NCI-H82 (cell line): ENCODE data around the gene LRRC47.

Source experiments
- DNase-seq: peaks from one replicate; lab custom pipeline; 2025; lab: John Stamatoyannopoulos, UW

LRRC47 gene

GRCh38 chr1:3747522-3747848 lies 48.8 kb downstream of the LRRC47 start:
- no peak for DNase-seq

DNA sequence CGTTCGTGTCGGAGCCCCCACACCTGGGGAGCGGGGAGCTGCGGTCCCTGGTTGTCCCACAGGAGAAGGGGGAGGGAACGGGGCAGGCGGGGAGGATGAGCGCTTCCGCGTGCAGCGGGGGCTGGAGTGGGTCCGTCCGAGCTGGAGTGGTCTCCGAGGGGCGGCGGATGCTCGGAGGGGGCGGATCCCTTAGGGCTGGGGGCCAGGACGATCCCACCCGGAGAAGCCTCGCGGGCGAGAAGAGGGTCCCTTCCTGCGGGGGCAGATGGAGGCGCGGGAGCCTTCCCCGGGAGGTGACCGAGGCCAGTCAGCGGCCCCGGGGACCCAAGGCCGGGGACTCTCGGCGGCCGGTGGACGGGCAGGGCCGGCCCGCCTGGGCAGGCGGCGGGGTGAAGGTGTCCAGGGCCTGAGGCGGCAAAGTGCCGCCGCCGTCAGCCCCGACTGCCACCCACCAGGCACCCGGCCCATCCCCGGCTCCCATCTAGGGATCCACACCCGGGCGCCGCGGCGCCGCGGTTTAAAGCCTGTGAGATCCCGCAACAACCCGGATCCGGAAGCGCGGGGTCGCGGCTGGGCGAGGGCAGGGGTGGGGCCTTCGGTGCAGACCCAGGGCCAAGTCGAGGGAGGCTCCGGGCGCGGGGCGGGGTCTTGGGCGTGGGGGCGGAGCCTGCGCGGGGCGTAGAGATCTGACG lies 49.3 kb downstream of the LRRC47 start:
- peak; percentile 92 for DNase-seq

GRCh38 chr1:3746389-3746829 lies 49.9 kb downstream of the LRRC47 start:
- peak; percentile 36 for DNase-seq

DNA sequence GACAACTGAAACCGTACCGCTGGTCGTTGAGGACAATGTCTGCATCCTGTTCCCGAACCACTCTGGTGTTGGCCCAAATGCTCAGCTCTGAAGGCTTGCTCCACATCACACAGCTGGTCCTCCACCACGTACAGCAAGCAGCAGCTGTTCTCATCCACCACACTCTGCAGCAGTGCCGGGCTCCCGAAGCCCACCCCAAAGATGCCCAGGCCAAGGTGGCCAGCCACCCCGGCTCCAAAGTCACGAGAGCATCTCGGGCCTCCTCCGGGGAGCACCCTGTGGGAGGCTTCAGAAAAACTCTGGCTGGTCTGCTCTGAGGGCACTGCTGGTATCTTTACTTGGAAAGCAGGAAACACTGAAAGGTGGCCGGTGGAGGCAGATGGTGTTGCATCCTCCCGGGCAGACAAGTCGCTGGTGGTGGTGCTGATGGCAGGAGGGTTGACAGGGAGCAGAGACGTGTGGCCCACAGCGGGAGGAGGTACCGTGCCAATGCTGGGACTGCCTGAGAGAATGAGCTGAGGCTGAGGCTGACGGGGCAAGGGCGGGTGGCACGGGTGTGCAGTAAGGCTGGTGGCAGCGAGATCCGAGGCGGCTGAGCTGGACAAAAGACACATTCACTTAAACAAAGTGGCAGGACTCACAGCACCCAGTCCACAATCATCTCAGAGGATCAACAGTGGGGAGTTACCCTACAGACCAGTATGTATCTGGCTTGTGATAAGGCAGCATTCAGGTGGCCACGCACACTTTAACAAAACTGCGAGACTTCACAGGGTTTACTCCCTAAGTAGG lies 50.5 kb downstream of the LRRC47 start:
- no peak for DNase-seq

DNA sequence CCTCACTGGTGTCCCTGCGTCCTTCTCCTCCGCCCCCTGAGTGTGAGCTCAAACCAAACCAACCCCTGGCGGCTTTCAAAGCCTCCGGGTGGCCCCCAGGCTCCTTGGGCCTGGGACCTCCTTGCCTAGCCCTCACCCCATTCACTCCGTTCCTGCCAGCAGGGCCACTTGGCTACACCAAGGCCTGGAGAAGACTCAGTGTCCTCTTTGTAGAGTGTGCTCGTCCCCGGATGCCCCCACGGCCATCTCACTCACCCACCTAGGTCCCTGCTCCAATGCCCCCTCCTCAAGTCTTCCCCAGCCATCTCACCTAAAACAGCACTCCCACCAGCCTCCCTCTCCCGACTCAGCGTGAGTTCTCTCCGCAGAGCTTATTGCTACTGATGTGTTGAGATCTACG lies 51.2 kb downstream of the LRRC47 start:
- DNase-seq, result no peak

DNA sequence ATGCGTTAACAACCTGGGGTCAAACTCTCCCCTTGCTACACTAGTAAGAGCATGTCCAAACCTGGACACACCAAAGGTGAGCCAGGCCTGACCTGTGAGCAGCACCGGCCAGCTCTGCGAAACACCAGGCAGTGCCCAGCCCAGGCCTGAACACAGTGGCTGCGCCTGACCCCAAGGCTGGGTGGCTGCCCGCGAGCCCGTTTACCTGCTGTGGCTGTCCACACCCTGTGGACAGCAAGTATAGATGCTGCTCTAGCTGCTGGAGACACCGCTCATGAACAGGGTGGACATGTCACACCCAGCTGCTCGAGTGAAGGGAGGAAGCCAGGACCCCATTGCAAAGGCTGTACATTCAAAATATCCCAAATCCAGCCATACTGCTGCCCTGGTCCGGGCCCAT lies 51.7 kb downstream of the LRRC47 start:
- DNase-seq, result no peak

GRCh38 chr1:3743826-3744225 lies 52.5 kb downstream of the LRRC47 start:
- no peak for DNase-seq

GRCh38 chr1:3743421-3743820 lies 52.9 kb downstream of the LRRC47 start:
- no peak for DNase-seq

GRCh38 chr1:3742439-3743298 lies 53.6 kb downstream of the LRRC47 start:
- no peak for DNase-seq

GRCh38 chr1:3741566-3742438 lies 54.5 kb downstream of the LRRC47 start:
- DNase-seq, result no peak

DNA sequence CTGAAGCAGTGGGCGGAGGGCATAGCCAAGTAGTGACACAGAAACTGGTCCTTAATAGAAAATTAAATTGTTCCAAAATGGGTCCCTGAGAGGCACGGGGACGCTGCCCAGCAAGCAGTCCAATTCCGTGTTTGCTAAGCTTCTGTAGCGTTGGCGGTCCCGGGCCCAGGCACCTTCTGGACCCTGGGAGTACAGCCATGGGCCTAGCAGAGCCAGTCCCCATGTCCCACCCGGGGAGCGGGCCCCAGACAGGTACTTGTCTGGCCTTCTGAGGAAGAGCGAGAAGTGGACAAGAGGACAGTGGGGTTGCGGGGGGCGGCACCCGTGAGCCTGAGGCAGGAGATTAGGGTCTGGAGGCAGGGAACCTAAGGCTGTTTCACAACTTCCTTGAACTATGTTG lies 55.5 kb downstream of the LRRC47 start:
- DNase-seq, result no peak

DNA sequence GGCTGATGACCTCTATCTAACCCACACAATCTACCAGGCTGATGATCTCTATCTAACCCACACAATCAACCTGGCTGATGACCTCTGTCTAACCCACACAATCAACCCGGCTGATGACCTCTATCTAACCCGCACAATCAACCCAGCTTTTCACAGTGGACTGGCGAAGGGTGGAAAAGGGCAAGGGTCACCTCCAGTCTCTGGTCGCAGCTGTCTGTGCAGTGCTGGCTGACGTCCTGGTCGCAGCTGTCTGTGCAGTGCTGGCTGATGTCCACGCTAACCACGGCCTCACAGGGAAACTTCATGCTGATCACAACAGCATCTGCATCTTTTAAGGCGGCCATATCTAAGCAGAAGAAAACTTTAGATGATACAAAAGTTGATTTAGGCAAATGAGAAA lies 56.3 kb downstream of the LRRC47 start:
- DNase-seq, result no peak

- no peak for DNase-seq
Measured at GRCh38 chr1:3738943-3739342, 57.4 kb downstream of the LRRC47 start.

- DNase-seq, result no peak
Measured at GRCh38 chr1:3736708-3737107, 59.6 kb downstream of the LRRC47 start.

- DNase-seq, result no peak
Measured at GRCh38 chr1:3736131-3736561, 60.2 kb downstream of the LRRC47 start.

GRCh38 chr1:3735688-3736087 lies 60.6 kb downstream of the LRRC47 start:
- no peak for DNase-seq

- DNase-seq, result peak; percentile 17
Measured at GRCh38 chr1:3735027-3735681, 61.1 kb downstream of the LRRC47 start.

DNA sequence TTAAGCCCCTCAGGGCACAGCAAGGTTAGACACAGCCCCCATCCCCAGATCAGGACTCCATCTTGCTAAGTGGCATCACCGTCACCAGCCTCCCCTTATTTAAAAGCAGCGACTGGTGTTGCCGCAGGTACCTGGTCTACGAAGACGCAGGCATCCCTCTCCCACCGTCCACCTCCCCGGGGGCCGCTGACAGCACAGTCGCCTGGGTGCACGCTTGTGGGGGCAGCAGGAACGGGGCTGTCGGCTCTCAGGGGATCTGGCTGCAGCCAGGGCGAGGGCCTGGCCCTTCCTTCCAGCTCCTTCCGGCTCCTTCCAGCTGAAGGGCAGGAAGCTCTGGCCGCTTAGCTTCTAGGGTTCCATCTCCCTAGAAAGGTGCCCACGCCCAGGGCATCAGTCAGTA lies 61.7 kb downstream of the LRRC47 start:
- DNase-seq, result no peak

- DNase-seq, result no peak
Measured at GRCh38 chr1:3733883-3734589, 62.3 kb downstream of the LRRC47 start.

DNA sequence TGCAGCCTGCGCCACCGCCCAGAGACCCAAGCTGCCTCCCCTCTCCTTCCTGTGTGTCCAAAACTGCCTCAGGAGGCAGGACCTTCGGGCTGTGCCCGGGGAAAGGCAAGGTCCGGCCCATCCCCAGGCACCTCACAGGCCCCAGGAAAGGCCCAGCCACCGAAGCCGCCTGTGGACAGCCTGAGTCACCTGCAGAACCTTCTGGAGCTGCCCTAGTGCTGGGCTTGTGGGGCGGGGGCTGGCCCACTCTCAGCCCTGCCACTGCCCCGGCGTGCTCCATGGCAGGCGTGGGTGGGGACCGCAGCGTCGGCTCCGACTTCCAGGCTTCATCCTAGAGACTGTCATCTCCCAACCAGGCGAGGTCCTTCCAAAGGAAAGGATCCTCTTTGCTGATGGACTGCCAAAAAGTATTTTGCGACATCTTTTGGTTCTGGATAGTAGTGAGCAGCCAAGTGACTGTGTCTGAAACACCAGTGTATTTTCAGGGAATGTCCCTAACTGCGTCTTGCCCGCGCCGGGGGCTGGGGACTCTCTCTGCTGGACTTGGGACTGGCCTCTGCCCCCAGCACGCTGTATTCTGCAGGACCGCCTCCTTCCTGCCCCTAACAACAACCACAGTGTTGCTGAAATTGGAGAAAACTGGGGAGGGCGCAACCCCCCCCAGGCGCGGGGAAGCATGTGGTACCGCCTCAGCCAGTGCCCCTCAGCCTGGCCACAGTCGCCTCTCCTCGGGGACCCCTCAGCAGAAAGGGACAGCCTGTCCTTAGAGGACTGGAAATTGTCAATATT lies 63.0 kb downstream of the LRRC47 start:
- no peak for DNase-seq
